ENCODE measurements around the gene CTBP2. TPM values are rescaled to one million over a fixed set of nuclear protein-coding genes. Genes with fewer than 3 reads are reported as not detected.

Gene CTBP2
- total RNA-seq, 1 donor from 2014 or later: 32.9 TPM

DNA sequence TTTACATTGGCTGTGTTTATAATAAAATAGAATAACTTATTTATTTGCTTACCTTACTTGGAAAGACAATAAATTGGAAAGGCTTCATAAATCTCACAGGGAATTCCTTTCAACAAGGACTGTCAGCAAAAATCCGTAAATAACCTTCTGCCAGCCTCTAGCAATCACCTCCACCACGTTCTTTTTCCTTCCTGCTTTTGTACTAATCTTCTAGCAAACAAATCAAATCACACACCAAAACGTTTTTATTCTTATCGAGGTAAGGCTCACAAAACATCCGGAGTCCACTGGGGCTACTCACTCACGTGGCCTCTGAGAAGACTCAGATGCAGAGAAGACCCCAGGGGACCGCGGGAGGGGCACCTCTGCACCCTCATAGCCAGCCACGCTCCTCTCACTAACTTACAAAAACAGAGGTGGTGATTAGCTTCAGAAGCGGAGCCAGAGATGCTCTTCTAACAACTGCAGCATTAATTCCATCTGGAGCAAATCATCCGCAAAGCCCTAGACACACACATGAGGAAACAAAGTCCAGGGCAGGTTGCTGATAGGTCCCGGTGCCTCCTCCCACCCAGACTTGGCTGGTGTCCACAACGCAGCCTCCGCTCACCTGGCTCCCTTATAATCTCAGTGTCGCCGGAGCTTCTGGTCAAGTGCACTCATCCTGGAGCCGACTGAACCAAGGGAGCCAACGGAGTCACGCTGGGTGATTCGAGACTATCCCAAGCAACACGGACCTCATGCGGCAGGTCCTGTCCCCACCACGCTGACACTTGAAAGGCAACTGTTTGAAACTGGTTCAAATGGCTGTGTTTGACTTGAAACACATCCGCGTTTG lies 22.5 kb downstream of the CTBP2 start:
- H3K9me3 ChIP-seq (ENCODE audit: control insufficient read depth in 3 of 3, low read length in 3 of 3): no peaks in the 10 kb centered on the region
- H3K4me1 ChIP-seq (ENCODE audit: control insufficient read depth in 3 of 3, insufficient read depth in 3 of 3, low read length in 3 of 3): peaks cover 44 to 69% (median 56%) of the 10 kb centered on the region in 3 donors
- peak overlapping the region; percentile 3 for H3K27ac ChIP-seq (ENCODE audit: low read depth, low read length)
- H3K36me3 ChIP-seq (ENCODE audit: control insufficient read depth in 3 of 3, insufficient read depth in 3 of 3, low read length in 3 of 3): peaks cover 0 to 5% (median 5%) of the 10 kb centered on the region in 3 donors
- H3K9ac ChIP-seq (ENCODE audit: low read depth in 1 of 3, low read length in 3 of 3): peak overlapping the region in 2 of 3 donors; percentile 13 to 47
- no peaks in the 10 kb centered on the region for H3K27me3 ChIP-seq (ENCODE audit: control insufficient read depth in 3 of 3, insufficient read depth in 3 of 3, low read length in 3 of 3)
- H3K4me3 ChIP-seq (ENCODE audit: low read length in 3 of 3): no peak overlapping the region

DNA sequence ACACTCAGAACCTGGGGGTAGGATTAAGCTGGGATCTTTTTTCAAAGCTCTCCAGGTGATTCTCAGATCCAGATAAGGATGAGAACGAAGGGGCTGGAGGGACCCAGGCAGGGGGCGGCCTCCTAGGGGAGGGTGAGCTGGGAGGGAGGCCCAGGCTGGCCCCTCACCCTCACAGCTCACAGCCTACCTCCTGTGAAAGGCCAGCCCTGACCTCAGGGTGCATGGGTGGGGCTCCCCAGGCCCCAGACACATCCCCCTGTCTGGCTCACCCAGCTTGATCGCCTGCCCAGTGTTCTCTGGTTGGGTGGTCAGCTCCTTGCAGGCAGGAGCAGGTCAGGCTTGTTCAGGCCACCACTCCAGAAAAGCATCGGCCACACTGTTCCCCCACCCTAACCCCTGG lies 24.3 kb downstream of the CTBP2 start:
- H3K4me3 ChIP-seq (ENCODE audit: low read length in 3 of 3): no peak overlapping the region
- H3K27me3 ChIP-seq (ENCODE audit: control insufficient read depth in 3 of 3, insufficient read depth in 3 of 3, low read length in 3 of 3): no peaks in the 10 kb centered on the region
- H3K27ac ChIP-seq (ENCODE audit: low read depth, low read length): no peak overlapping the region
- H3K4me1 ChIP-seq (ENCODE audit: control insufficient read depth in 3 of 3, insufficient read depth in 3 of 3, low read length in 3 of 3): peaks cover 36 to 68% (median 49%) of the 10 kb centered on the region in 3 donors
- H3K36me3 ChIP-seq (ENCODE audit: control insufficient read depth in 3 of 3, insufficient read depth in 3 of 3, low read length in 3 of 3): peaks cover 5 to 12% (median 5%) of the 10 kb centered on the region in 3 donors
- H3K9ac ChIP-seq (ENCODE audit: low read depth in 1 of 3, low read length in 3 of 3): no peak overlapping the region
- peaks cover 0 to 2% (median 0%) of the 10 kb centered on the region in 3 donors for H3K9me3 ChIP-seq (ENCODE audit: control insufficient read depth in 3 of 3, low read length in 3 of 3)

DNA sequence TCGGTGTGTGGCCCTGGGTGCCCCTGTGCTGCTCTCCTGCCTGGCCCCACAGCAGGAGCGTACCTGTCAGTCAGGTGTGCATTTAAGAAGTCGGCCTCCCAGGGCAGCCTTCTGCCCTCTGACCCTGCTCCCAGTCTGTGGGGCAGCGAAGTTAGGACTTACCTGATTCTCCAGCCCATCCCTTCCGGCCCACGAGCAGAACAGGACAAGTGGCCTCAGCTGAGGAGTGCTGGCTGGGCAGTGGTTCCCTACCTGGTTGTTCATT lies 24.7 kb downstream of the CTBP2 start:
- no peaks in the 10 kb centered on the region for H3K27me3 ChIP-seq (ENCODE audit: control insufficient read depth in 3 of 3, insufficient read depth in 3 of 3, low read length in 3 of 3)
- no peak overlapping the region for H3K9ac ChIP-seq (ENCODE audit: low read depth in 1 of 3, low read length in 3 of 3)
- peaks cover 0 to 2% (median 0%) of the 10 kb centered on the region in 3 donors for H3K9me3 ChIP-seq (ENCODE audit: control insufficient read depth in 3 of 3, low read length in 3 of 3)
- peaks cover 8 to 12% (median 9%) of the 10 kb centered on the region in 3 donors for H3K36me3 ChIP-seq (ENCODE audit: control insufficient read depth in 3 of 3, insufficient read depth in 3 of 3, low read length in 3 of 3)
- H3K27ac ChIP-seq (ENCODE audit: low read depth, low read length): no peak overlapping the region
- no peak overlapping the region for H3K4me3 ChIP-seq (ENCODE audit: low read length in 3 of 3)
- peaks cover 39 to 71% (median 51%) of the 10 kb centered on the region in 3 donors for H3K4me1 ChIP-seq (ENCODE audit: control insufficient read depth in 3 of 3, insufficient read depth in 3 of 3, low read length in 3 of 3)

DNA sequence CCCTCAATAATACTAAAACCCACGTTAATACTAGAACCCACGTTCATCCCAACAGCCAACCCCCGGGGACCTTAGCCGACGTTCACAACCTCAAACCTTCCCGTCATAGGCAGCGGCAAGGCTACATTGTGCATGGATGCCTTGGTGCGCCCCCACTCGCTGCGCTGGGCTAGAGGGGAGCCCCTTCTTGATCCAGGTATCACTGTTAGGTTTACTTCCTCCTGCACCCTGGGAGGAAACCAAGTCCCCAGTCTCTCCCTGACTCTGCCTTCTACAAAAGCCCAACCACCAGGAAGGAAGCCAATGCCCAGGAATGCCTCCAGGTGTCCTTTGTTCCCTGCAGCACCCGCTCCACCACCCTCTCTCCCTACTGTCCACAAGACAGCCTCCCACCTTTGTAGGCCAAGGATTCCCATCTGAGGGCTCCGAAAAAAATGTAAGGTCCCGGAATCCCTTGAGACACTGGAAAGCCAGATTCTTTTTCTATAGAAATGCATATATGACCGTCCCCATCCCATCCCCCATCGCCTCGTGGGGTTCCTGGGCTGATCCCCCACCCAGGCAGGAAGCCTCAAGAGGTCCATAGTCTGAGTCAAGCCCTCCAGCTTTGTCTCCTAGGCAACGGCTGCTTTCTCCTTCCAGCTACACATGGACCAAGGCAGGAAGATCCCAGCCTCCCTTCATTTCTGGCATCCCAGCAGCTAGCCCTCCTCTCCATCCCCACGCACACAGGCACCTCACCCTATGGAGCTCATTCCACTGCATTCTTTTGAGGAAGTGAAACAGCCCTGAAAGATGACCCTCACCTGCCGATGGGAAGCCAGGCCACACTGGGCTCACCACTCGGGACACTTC lies 25.2 kb downstream of the CTBP2 start:
- Histone ChIP-seq H3K27ac (ENCODE audit: low read depth, low read length) (no peak overlapping the region), H3K36me3 (ENCODE audit: control insufficient read depth in 3 of 3, insufficient read depth in 3 of 3, low read length in 3 of 3) (peaks cover 8 to 12% (median 9%) of the 10 kb centered on the region in 3 donors), H3K9ac (ENCODE audit: low read depth in 1 of 3, low read length in 3 of 3) (no peak overlapping the region), H3K9me3 (ENCODE audit: control insufficient read depth in 3 of 3, low read length in 3 of 3) (peaks cover 0 to 2% (median 0%) of the 10 kb centered on the region in 3 donors), H3K4me3 (ENCODE audit: low read length in 3 of 3) (no peak overlapping the region), H3K27me3 (ENCODE audit: control insufficient read depth in 3 of 3, insufficient read depth in 3 of 3, low read length in 3 of 3) (no peaks in the 10 kb centered on the region), H3K4me1 (ENCODE audit: control insufficient read depth in 3 of 3, insufficient read depth in 3 of 3, low read length in 3 of 3) (peaks cover 45 to 76% (median 57%) of the 10 kb centered on the region in 3 donors)

DNA sequence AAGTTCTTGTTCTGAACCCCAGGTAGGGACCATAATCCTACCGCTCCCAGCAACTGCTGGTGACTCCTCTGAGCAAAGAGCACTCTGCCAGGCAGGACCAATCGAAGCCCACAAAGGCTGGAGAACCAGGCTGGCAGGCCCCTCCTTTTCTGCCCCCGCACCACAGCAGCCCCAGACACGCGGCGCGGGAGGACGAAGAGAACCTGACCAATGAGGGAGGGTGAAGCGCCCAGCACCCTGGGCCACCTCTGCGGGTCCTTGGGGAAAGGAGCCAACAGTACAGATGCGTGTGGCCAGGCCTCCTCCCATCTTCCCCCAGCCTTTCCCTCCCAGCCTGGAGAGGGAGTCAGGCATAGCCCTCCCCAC lies 25.9 kb downstream of the CTBP2 start:
- H3K9ac ChIP-seq (ENCODE audit: low read depth in 1 of 3, low read length in 3 of 3): no peak overlapping the region
- H3K27me3 ChIP-seq (ENCODE audit: control insufficient read depth in 3 of 3, insufficient read depth in 3 of 3, low read length in 3 of 3): no peaks in the 10 kb centered on the region
- H3K36me3 ChIP-seq (ENCODE audit: control insufficient read depth in 3 of 3, insufficient read depth in 3 of 3, low read length in 3 of 3): peaks cover 8 to 12% (median 11%) of the 10 kb centered on the region in 3 donors
- peaks cover 0 to 2% (median 0%) of the 10 kb centered on the region in 3 donors for H3K9me3 ChIP-seq (ENCODE audit: control insufficient read depth in 3 of 3, low read length in 3 of 3)
- H3K4me1 ChIP-seq (ENCODE audit: control insufficient read depth in 3 of 3, insufficient read depth in 3 of 3, low read length in 3 of 3): peaks cover 46 to 77% (median 58%) of the 10 kb centered on the region in 3 donors
- H3K4me3 ChIP-seq (ENCODE audit: low read length in 3 of 3): no peak overlapping the region
- H3K27ac ChIP-seq (ENCODE audit: low read depth, low read length): no peak overlapping the region

DNA sequence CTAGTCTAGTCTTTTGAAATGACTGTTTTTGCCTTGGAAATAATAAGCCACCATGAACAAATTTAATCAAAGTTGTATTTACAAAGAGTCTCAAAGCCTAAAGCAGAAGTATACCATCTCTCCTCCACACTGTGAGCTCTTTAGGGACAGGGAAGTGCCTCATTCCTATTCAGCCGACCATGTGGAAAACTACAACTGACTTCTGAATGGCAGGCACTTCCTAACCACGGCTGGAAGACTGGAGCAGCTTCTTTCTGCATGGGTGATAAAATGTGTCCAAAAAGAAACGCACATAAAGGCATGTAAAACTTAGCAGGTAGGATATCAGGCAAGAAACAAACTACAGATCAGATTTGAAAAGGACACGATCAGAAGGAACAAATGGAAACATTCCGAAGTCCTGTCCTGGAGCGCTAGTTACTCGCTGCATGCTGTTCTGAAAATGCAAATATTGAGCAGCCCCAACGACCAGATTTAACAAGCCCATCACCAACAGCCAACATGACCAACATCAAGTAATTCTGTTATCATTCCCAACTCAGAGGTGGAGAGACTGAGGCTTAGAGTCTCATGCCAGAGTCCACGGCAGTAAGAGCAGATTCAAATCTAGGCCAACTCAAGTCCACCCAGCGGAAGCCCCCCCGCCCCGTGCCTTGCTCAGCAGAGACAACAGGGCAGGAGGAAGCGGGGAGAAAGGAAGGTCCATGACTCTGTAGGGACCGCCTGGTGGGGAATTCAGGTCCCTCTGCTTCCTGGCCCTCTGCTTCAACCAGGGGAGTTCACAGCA lies 26.5 kb downstream of the CTBP2 start:
- Histone ChIP-seq H3K36me3 (ENCODE audit: control insufficient read depth in 3 of 3, insufficient read depth in 3 of 3, low read length in 3 of 3) (peaks cover 8 to 12% (median 11%) of the 10 kb centered on the region in 3 donors), H3K4me1 (ENCODE audit: control insufficient read depth in 3 of 3, insufficient read depth in 3 of 3, low read length in 3 of 3) (peaks cover 51 to 81% (median 64%) of the 10 kb centered on the region in 3 donors), H3K27me3 (ENCODE audit: control insufficient read depth in 3 of 3, insufficient read depth in 3 of 3, low read length in 3 of 3) (no peaks in the 10 kb centered on the region), H3K27ac (ENCODE audit: low read depth, low read length) (peak overlapping the region; percentile 95), H3K9me3 (ENCODE audit: control insufficient read depth in 3 of 3, low read length in 3 of 3) (peaks cover 0 to 2% (median 0%) of the 10 kb centered on the region in 3 donors), H3K4me3 (ENCODE audit: low read length in 3 of 3) (no peak overlapping the region), H3K9ac (ENCODE audit: low read depth in 1 of 3, low read length in 3 of 3) (no peak overlapping the region)

DNA sequence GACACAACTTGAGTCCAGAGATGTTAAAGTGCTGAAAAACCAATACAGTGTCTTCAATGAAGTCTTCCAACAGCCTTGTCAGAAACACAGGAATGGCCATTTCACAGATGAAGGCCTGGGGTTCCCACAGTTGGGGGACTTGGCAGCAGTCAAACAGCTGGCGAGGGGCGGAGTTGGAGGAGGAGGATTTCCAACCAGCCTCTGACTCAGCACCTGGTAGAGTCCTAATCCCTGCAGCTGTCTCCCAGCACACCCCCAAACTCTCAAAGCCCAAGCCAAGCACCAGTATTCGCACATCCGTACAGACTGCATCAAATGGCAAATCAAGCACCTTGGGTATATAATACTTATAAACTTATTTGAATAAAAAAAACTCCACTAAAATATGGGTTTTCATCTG lies 28.0 kb downstream of the CTBP2 start:
- Histone ChIP-seq H3K9ac (ENCODE audit: low read depth in 1 of 3, low read length in 3 of 3) (no peak overlapping the region), H3K4me1 (ENCODE audit: control insufficient read depth in 3 of 3, insufficient read depth in 3 of 3, low read length in 3 of 3) (peaks cover 56 to 85% (median 73%) of the 10 kb centered on the region in 3 donors), H3K36me3 (ENCODE audit: control insufficient read depth in 3 of 3, insufficient read depth in 3 of 3, low read length in 3 of 3) (peaks cover 8 to 12% (median 11%) of the 10 kb centered on the region in 3 donors), H3K9me3 (ENCODE audit: control insufficient read depth in 3 of 3, low read length in 3 of 3) (peaks cover 0 to 2% (median 0%) of the 10 kb centered on the region in 3 donors), H3K27me3 (ENCODE audit: control insufficient read depth in 3 of 3, insufficient read depth in 3 of 3, low read length in 3 of 3) (no peaks in the 10 kb centered on the region), H3K4me3 (ENCODE audit: low read length in 3 of 3) (no peak overlapping the region), H3K27ac (ENCODE audit: low read depth, low read length) (peak overlapping the region; percentile 95)

DNA sequence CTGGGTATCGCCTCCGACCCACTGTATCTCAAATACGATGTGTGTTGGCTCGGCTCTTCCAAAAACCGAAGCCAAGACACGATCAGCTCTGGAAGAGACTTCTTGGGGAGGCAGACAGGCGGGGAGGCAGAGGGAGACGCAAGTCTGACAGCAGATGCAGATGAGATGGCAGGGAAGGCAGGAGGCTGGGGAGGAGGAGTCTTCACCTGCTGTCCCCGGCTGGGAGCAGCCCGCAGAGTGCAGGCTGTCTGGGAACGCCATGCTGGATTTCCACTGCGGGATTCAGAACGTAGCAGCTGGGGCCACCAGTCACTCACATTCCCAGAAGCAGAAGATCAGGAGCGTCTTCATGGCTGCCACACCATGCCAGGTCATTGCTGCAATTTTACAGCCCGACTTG lies 29.4 kb downstream of the CTBP2 start:
- H3K27ac ChIP-seq (ENCODE audit: low read depth, low read length): peak overlapping the region; percentile 95
- no peak overlapping the region for H3K9ac ChIP-seq (ENCODE audit: low read depth in 1 of 3, low read length in 3 of 3)
- H3K4me3 ChIP-seq (ENCODE audit: low read length in 3 of 3): no peak overlapping the region
- peaks cover 8 to 12% (median 11%) of the 10 kb centered on the region in 3 donors for H3K36me3 ChIP-seq (ENCODE audit: control insufficient read depth in 3 of 3, insufficient read depth in 3 of 3, low read length in 3 of 3)
- H3K4me1 ChIP-seq (ENCODE audit: control insufficient read depth in 3 of 3, insufficient read depth in 3 of 3, low read length in 3 of 3): peaks cover 56 to 95% (median 75%) of the 10 kb centered on the region in 3 donors
- H3K27me3 ChIP-seq (ENCODE audit: control insufficient read depth in 3 of 3, insufficient read depth in 3 of 3, low read length in 3 of 3): no peaks in the 10 kb centered on the region
- H3K9me3 ChIP-seq (ENCODE audit: control insufficient read depth in 3 of 3, low read length in 3 of 3): peaks cover 0 to 2% (median 0%) of the 10 kb centered on the region in 3 donors

DNA sequence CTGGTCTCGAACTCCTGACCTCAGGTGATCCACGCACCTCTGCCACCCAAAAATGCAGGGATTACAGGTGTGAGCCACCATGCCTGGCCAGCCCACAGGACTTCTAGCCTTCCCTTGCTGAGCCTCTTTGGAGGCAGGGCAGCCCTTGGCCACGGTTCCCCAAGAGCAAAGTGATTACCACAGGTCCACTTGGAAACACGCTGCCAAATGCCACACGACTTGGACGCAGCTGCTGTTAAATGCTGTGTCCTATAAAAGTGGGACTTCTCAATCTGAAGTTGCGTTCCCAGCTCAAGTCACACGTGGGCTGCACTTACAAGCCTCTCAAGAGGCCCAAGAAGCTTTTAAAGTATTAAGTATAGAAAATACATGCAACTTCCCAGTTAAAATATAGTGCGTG lies 30.1 kb downstream of the CTBP2 start:
- H3K4me1 ChIP-seq (ENCODE audit: control insufficient read depth in 3 of 3, insufficient read depth in 3 of 3, low read length in 3 of 3): peaks cover 61 to 96% (median 76%) of the 10 kb centered on the region in 3 donors
- H3K4me3 ChIP-seq (ENCODE audit: low read length in 3 of 3): no peak overlapping the region
- peak overlapping the region in 1 of 3 donors; percentile 19 for H3K9ac ChIP-seq (ENCODE audit: low read depth in 1 of 3, low read length in 3 of 3)
- H3K36me3 ChIP-seq (ENCODE audit: control insufficient read depth in 3 of 3, insufficient read depth in 3 of 3, low read length in 3 of 3): peaks cover 8 to 12% (median 11%) of the 10 kb centered on the region in 3 donors
- peak overlapping the region; percentile 95 for H3K27ac ChIP-seq (ENCODE audit: low read depth, low read length)
- no peaks in the 10 kb centered on the region for H3K27me3 ChIP-seq (ENCODE audit: control insufficient read depth in 3 of 3, insufficient read depth in 3 of 3, low read length in 3 of 3)
- peaks cover 0 to 2% (median 0%) of the 10 kb centered on the region in 3 donors for H3K9me3 ChIP-seq (ENCODE audit: control insufficient read depth in 3 of 3, low read length in 3 of 3)

Data from skeletal muscle tissue (tissue), 4 donors.